ENCODE measurements around the gene CLDN20.

DNA sequence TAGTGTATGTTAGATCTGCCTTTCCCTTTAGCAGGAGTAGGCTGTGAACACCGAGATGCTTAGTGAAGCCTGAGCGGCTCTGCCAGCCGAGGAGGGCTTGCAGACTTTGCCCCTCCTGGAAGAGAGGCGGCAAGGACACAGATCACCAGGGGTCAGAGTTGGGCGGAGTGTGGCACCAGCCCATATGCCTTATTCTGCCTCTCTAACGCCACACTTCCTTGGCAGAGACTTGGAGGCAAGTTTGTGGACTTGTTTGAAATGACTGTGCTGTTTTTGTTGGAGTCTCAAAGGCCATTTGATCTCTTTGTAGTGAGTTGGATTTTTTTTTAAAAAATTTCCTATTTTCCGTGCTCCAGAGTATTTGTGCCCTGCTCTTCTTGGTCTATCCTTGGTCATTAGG lies 44.5 kb upstream of the CLDN20 start:
- TF ChIP-seq, protein P1, sequence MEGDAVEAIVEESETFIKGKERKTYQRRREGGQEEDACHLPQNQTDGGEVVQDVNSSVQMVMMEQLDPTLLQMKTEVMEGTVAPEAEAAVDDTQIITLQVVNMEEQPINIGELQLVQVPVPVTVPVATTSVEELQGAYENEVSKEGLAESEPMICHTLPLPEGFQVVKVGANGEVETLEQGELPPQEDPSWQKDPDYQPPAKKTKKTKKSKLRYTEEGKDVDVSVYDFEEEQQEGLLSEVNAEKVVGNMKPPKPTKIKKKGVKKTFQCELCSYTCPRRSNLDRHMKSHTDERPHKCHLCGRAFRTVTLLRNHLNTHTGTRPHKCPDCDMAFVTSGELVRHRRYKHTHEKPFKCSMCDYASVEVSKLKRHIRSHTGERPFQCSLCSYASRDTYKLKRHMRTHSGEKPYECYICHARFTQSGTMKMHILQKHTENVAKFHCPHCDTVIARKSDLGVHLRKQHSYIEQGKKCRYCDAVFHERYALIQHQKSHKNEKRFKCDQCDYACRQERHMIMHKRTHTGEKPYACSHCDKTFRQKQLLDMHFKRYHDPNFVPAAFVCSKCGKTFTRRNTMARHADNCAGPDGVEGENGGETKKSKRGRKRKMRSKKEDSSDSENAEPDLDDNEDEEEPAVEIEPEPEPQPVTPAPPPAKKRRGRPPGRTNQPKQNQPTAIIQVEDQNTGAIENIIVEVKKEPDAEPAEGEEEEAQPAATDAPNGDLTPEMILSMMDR (conservative IDR thresholded peaks at IDR 0.05 in 1 of 2, IDR thresholded peaks at IDR 0.05 in 1 of 2; ENCODE audit: low read depth in 1 of 2, low read length in 2 of 2): no peak
- TF ChIP-seq EZH2 (IDR thresholded peaks at IDR 0.05; ENCODE audit: low read length, missing control alignments): no peak

Measured in fibroblast of lung (primary cell).